ENCODE measurements around the gene POLR3H. TPM values are rescaled to one million over a fixed set of nuclear protein-coding genes. Genes with fewer than 3 reads are reported as not detected.

Gene POLR3H
- total RNA-seq, 4 donors from 2014 or later: 5.6 to 8.4 (median 7.0) TPM

DNA sequence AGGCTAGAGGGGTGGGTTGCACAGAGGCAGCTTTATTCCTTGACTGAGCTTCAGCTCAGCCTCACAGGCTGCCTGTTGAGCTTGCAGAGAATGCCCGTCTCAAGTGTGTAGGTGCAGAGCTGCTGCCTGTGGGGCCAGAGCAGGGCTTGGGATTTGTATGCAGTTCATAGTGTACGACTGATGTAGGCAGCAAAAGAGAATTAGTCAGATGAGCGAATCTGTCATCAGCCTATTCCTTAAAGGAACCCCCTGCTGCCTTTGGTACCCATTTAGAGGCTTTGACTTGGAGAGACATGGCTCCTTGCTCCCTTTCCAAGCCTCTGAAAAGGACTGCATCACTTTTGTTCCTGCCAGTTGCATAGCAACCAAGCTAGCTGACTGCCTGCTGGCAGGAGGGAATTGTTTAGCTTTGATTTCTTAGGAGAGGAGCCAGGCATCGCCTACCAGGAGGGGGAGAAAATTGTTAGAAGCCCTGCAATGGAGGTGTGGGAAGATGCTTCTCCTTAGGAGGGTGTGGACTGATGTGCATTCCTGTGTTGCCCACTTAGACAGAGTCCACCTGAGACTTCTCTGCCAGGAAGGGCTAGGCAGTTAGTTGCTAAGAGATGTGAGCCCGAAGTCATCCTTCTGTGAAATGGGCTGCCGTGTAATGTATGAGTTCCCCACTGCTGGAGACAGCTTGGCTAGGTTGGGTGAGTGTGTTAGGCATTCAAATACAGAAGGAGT lies 64.4 kb downstream of the POLR3H start:
- intact Hi-C loops (cut with DNase I; ENCODE audit: low total_unique reads): no loop called here
- H3K27ac ChIP-seq: peak overlapping the region; percentile 69 to 77 (median 72)
- no peaks in the 10 kb centered on the region for H3K9me3 ChIP-seq
- H3K27me3 ChIP-seq: no peaks in the 10 kb centered on the region
- no peak for DNase-seq
- H3K4me3 ChIP-seq: no peak overlapping the region
- in situ Hi-C loops (cut with MboI; ENCODE audit: low pct_ligation_motif_present in 1 of 4, low pct_unique_long_range_greater_than_20kb in 1 of 4, low sequenced_read_pairs in 3 of 4): no loop called here
- TF ChIP-seq EP300 (IDR thresholded peaks at IDR 0.05; ENCODE audit: low read depth) (no peak), POLR2AphosphoS5 (IDR thresholded peaks at IDR 0.05) (no peak), POLR2A (IDR thresholded peaks at IDR 0.05) (no peak)
- TF ChIP-seq, protein P1, sequence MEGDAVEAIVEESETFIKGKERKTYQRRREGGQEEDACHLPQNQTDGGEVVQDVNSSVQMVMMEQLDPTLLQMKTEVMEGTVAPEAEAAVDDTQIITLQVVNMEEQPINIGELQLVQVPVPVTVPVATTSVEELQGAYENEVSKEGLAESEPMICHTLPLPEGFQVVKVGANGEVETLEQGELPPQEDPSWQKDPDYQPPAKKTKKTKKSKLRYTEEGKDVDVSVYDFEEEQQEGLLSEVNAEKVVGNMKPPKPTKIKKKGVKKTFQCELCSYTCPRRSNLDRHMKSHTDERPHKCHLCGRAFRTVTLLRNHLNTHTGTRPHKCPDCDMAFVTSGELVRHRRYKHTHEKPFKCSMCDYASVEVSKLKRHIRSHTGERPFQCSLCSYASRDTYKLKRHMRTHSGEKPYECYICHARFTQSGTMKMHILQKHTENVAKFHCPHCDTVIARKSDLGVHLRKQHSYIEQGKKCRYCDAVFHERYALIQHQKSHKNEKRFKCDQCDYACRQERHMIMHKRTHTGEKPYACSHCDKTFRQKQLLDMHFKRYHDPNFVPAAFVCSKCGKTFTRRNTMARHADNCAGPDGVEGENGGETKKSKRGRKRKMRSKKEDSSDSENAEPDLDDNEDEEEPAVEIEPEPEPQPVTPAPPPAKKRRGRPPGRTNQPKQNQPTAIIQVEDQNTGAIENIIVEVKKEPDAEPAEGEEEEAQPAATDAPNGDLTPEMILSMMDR (IDR thresholded peaks at IDR 0.05): no peak
- WGBS, 2 donors (ENCODE audit: low coverage in 1 of 2): 40 to 76% methylated on average over 1 to 6 of the region's 6 CpGs
- peaks cover 16 to 59% (median 41%) of the 10 kb centered on the region in 4 donors for H3K4me1 ChIP-seq
- no peaks in the 10 kb centered on the region for H3K36me3 ChIP-seq

DNA sequence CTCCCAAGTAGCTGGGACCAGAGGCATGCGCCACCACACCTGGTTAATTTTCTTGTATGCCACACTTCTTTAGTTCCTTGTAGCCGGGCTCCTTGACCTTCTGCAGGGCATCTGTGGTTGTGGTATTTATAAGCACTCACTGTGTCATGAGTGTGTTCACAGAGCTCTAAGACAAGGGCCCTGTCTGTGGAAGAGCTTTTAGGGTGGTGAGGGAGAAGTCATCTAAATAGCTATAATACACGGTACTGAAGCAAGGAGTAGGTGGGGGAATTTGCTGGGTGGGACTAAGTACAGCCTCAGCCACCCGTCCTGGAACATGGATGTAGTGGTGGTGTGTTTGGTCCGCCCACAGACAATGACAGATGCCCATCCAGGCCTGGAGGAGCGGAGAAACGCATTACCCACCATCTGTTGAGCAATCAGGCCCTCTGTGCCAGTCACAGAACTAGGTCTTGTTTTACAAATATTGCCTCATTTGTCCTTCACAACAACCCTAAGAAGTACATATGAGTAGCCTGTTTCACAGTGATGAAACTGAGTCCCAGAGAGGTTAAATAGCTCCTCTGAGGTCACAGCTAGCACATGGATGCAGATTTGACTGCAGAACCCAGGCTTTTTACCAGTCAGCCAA lies 65.3 kb downstream of the POLR3H start:
- TF ChIP-seq POLR2A (IDR thresholded peaks at IDR 0.05): no peak
- no peak for TF ChIP-seq POLR2AphosphoS5 (IDR thresholded peaks at IDR 0.05)
- TF ChIP-seq, protein P1 (IDR thresholded peaks at IDR 0.05): no peak
- TF ChIP-seq EP300 (IDR thresholded peaks at IDR 0.05; ENCODE audit: low read depth): no peak
- WGBS, 2 donors (ENCODE audit: low coverage in 1 of 2): 70 to 84% methylated on average over 6 to 7 of the region's 7 CpGs
- intact Hi-C loops (cut with DNase I; ENCODE audit: low total_unique reads): no loop called here
- Histone ChIP-seq H3K27ac (peak overlapping the region; percentile 69 to 77 (median 72)), H3K4me3 (no peak overlapping the region), H3K27me3 (no peaks in the 10 kb centered on the region), H3K9me3 (no peaks in the 10 kb centered on the region), H3K4me1 (peaks cover 16 to 51% (median 38%) of the 10 kb centered on the region in 4 donors), H3K36me3 (no peaks in the 10 kb centered on the region)
- in situ Hi-C loops (cut with MboI; ENCODE audit: low pct_ligation_motif_present in 1 of 4, low pct_unique_long_range_greater_than_20kb in 1 of 4, low sequenced_read_pairs in 3 of 4): no loop called here
- no peak for DNase-seq

DNA sequence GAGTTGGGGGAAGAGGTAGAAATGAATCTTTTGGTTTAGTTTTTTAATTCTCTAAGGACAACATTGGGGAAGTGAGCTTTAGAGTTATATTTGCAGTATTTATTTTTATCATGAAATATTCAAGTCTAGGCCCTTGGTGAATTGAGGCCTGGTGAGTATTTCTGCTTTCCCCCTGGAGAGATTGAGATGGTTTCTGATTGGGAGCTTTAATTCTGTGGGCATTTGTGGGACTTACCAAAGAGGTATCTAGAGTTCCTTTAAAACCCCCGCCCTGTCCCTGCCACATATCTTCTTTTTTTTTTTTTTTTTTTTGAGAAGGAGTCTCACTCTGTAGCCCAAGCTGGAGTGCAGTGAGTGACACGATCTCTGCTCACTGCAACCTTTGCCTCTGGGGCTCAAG lies 65.8 kb downstream of the POLR3H start:
- H3K4me3 ChIP-seq: no peak overlapping the region
- peak overlapping the region in 2 of 4 donors; percentile 36 to 70 for H3K27ac ChIP-seq
- no peaks in the 10 kb centered on the region for H3K9me3 ChIP-seq
- intact Hi-C loops (cut with DNase I; ENCODE audit: low total_unique reads): no loop called here
- no peaks in the 10 kb centered on the region for H3K27me3 ChIP-seq
- no peak for DNase-seq
- H3K36me3 ChIP-seq: no peaks in the 10 kb centered on the region
- peaks cover 16 to 45% (median 36%) of the 10 kb centered on the region in 4 donors for H3K4me1 ChIP-seq
- 73% methylated on average over 2 of the region's 2 CpGs; no CpG with 5 or more reads in 1 of the 2 donors for WGBS, 2 donors (ENCODE audit: low coverage in 1 of 2)
- TF ChIP-seq POLR2A (IDR thresholded peaks at IDR 0.05) (no peak), EP300 (IDR thresholded peaks at IDR 0.05; ENCODE audit: low read depth) (no peak), POLR2AphosphoS5 (IDR thresholded peaks at IDR 0.05) (no peak)
- TF ChIP-seq, protein P1 (IDR thresholded peaks at IDR 0.05): no peak
- in situ Hi-C loops (cut with MboI; ENCODE audit: low pct_ligation_motif_present in 1 of 4, low pct_unique_long_range_greater_than_20kb in 1 of 4, low sequenced_read_pairs in 3 of 4): no loop called here

Other genes with a start within 250 kb of the POLR3H start
- 10 to 100 TPM; 29.5 to 43.6 (median 35.7) TPM for gene ZC3H7B, start 242.9 kb downstream of the POLR3H start, total RNA-seq
- gene TEF, start 162.5 kb downstream of the POLR3H start, total RNA-seq: 10 to 100 TPM; 22.9 to 47.9 (median 34.0) TPM
- gene TOB2, start 97.7 kb downstream of the POLR3H start, total RNA-seq: 10 to 100 TPM; 22.7 to 64.0 (median 49.7) TPM
- 10 to 100 TPM in 3 of 4 donors, 1 to 10 TPM in 1; 3.0 to 33.9 (median 25.0) TPM for gene PHF5A, start 75.8 kb downstream of the POLR3H start, total RNA-seq
- 100 to 1,000 TPM; 164 to 351 (median 255) TPM for gene ACO2, start 75.4 kb downstream of the POLR3H start, total RNA-seq
- 1 to 10 TPM; 1.2 to 7.1 (median 2.8) TPM for gene CSDC2, start 16.5 kb upstream of the POLR3H start, total RNA-seq
- gene PMM1, start 45.4 kb upstream of the POLR3H start, total RNA-seq: 100 to 1,000 TPM; 104 to 262 (median 128) TPM
- 10 to 100 TPM; 13.5 to 27.6 (median 16.8) TPM for gene DESI1, start 76.6 kb upstream of the POLR3H start, total RNA-seq
- 100 to 1,000 TPM in 3 of 4 donors, 10 to 100 TPM in 1; 56.5 to 145 (median 126) TPM for gene XRCC6, start 76.8 kb upstream of the POLR3H start, total RNA-seq
- gene SNU13, start 144.4 kb upstream of the POLR3H start, total RNA-seq: 10 to 100 TPM; 32.9 to 89.4 (median 58.9) TPM
- 10 to 100 TPM in 1 of 4 donors, 1 to 10 TPM in 1, not detected in 2; 1.1 to 20.5 TPM for gene MEI1, start 155.0 kb upstream of the POLR3H start, total RNA-seq